NCI-H128 (cell line): ENCODE measurements around the gene FUT3.

ENCODE experiments used
- DNase-seq: peaks from one replicate; lab custom pipeline; 2025; ENCODE audit not compliant: unreplicated experiment; lab: John Stamatoyannopoulos, UW

Gene FUT3

GRCh38 chr19:5803752-5804515 lies 47.3 kb downstream of the FUT3 start:
- DNase-seq = peak; percentile 93

- DNase-seq = no peak
Measured at GRCh38 chr19:5803441-5803751, 47.9 kb downstream of the FUT3 start.

- peak; percentile 16 for DNase-seq
Measured at GRCh38 chr19:5801796-5802619, 49.2 kb downstream of the FUT3 start.

GRCh38 chr19:5800361-5801270 lies 50.6 kb downstream of the FUT3 start:
- DNase-seq = no peak

- no peak for DNase-seq
Measured at GRCh38 chr19:5799247-5800241, 51.7 kb downstream of the FUT3 start.

GRCh38 chr19:5798244-5798643 lies 53.0 kb downstream of the FUT3 start:
- no peak for DNase-seq

GRCh38 chr19:5795382-5795919 lies 55.8 kb downstream of the FUT3 start:
- DNase-seq = no peak

- DNase-seq = no peak
Measured at GRCh38 chr19:5793188-5793587, 58.1 kb downstream of the FUT3 start.
